Measurements from ENCODE around the gene MXD4.

- TF ChIP-seq CTCF (conservative IDR thresholded peaks at IDR 0.05; ENCODE audit: low read depth, low read length) (no peak), EZH2 (IDR thresholded peaks at IDR 0.05; ENCODE audit: borderline replicate concordance, low read depth, low read length, poor library complexity, severe bottlenecking) (no peak)
These were observed 45.0 kb upstream of the MXD4 start for GRCh38 chr4:2306773-2307410.
